Naive thymus-derived CD8-positive, alpha-beta T cell (primary cell): Measurements from ENCODE around the gene SEMA3C. TPM values are rescaled to one million over a fixed set of nuclear protein-coding genes. Genes with fewer than 3 reads are reported as not detected.

Experiments used
- ATAC-seq, 2 donors: fragments of 150-1000 bp; cut with Tn5 transposase in 1 of 2; sonication (Bioruptor Pico), chemical (Tn5 transposase) in 1 of 2; 1 replicate in 1 of 2; 2 replicates in 1 of 2; pipeline ENCODE4 v1.10.0; 2021; ENCODE audit warnings: mild to moderate bottlenecking in 2 of 2, moderate library complexity in 2 of 2
- POLR2A ChIA-PET: fragments of 350-600 bp; sonication (Branson Sonifier 250); formaldehyde crosslinking; loops from one replicate; lab custom pipeline; 2021; ENCODE audit warnings: antibody characterized with exemption; lab: Charles Lee
- DNase-seq, 10 donors: peaks; one replicate each; pipeline versions ENCODE4 v3.0.0 to v3.0.0-alpha.2; 2020 to 2022
- H3K27ac Mint-ChIP-seq, 10 donors: one replicate each; pipeline ENCODE4 v1.8.0; 2020 to 2022; ENCODE audit warnings: mild to moderate bottlenecking in 10 of 10, mixed read lengths in 10 of 10, moderate library complexity in 4 of 10, inconsistent platforms in 1 of 10
- H3K27me3 Mint-ChIP-seq, 5 donors: one replicate each; pipeline ENCODE4 v1.8.0; 2021 to 2022; ENCODE audit warnings: mixed read lengths in 5 of 5
- H3K36me3 Mint-ChIP-seq, 3 donors: one replicate each; pipeline ENCODE4 v1.8.0; 2020 to 2022; ENCODE audit warnings: mixed read lengths in 3 of 3, mild to moderate bottlenecking in 2 of 3, inconsistent platforms in 1 of 3
- H3K4me1 Mint-ChIP-seq, 4 donors: one replicate each; pipeline ENCODE4 v1.8.0; 2021 to 2022; ENCODE audit warnings: mixed read lengths in 4 of 4
- H3K4me3 Mint-ChIP-seq, 10 donors: one replicate each; pipeline ENCODE4 v1.8.0; 2020 to 2022; ENCODE audit warnings: mild to moderate bottlenecking in 10 of 10, mixed read lengths in 10 of 10, moderate library complexity in 6 of 10, inconsistent platforms in 1 of 10
- H3K9me3 Mint-ChIP-seq, 9 donors: one replicate each; pipeline ENCODE4 v1.8.0; 2020 to 2022; ENCODE audit warnings: mixed read lengths in 9 of 9, mild to moderate bottlenecking in 3 of 9, inconsistent platforms in 1 of 9, moderate library complexity in 1 of 9
- polyA plus RNA-seq, 3 donors: library from polyadenylated mRNA; unstranded; fragments of 300-500 nt; fragmentation: Illumina TruSeq; gene quantifications; one replicate each; pipeline ENCODE4 v1.2.3, GENCODE V29; 2021
- total RNA-seq, 8 experiments: library from RNA in 2 of 8; stranded (reverse) in 2 of 8; gene quantifications; one replicate each; pipeline ENCODE4 v1.2.3 and lab custom pipeline; 2021 to 2026

Gene SEMA3C
- total and polyA plus RNA-seq, 5 experiments from 2014 or later = not detected

DNA sequence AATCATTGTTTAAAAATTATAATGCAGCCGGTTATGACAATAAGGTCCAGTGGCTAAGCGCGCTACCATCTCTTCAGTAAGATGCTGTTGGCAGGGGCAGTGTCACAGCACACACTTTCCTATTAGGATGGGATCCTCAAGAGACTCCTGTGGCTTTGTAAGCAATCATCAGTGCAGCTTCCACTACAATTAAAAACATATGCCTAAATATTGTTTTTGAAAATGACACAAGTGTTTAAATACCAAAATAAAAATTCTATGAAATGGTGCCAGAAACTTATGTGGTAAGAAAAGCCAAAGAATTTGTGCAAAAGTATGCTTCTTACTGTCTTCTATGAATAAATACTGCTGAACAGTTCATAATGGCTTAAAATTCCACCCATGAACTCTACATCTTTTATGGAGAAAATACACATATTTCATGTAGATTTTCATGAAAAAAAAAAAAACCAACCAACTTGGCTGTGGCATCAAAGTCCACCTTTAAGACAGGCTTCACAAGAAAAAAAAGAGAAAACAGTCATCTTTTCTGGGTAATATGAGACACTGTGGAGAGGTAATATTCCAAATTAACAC is 132.8 kb downstream of the SEMA3C start:
- POLR2A ChIA-PET = no interaction called here
- Mint-ChIP-seq H3K4me3 (no peak overlapping the region), H3K27me3 (peaks cover 0 to under 1% (median 0%) of the 10 kb centered on the region in 5 donors), H3K4me1 (no peaks in the 10 kb centered on the region), H3K27ac (no peak overlapping the region), H3K36me3 (no peaks in the 10 kb centered on the region), H3K9me3 (peaks cover 0 to 4% (median 0%) of the 10 kb centered on the region in 9 donors)
- ATAC-seq (no peak), DNase-seq (no peak)

DNA sequence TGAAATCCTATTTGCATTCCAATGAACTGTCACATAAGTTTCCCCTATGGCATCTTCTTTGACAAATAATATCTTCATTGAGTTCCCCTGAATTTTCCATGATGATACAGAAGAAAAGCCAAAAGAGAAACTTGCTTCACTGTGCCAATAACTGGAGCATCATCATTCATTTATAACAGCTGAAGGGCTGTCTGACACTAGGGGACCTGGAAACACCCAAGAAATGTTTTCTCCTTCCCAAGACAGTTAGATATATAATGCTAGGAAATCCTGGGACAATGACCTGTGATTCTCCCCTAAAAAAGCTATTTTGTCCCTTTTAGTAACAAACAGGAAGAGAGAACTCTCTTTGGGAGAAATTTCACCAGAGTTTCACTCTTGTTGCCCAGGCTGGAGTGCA is 133.6 kb downstream of the SEMA3C start:
- H3K27me3 Mint-ChIP-seq = peaks cover 0 to 3% (median 0%) of the 10 kb centered on the region in 5 donors
- POLR2A ChIA-PET = no interaction called here
- H3K4me3 Mint-ChIP-seq = no peak overlapping the region
- H3K27ac Mint-ChIP-seq = no peak overlapping the region
- no peak for DNase-seq
- no peaks in the 10 kb centered on the region for H3K4me1 Mint-ChIP-seq
- no peaks in the 10 kb centered on the region for H3K36me3 Mint-ChIP-seq
- H3K9me3 Mint-ChIP-seq = peaks cover 0 to 4% (median 0%) of the 10 kb centered on the region in 9 donors
- no peak for ATAC-seq

DNA sequence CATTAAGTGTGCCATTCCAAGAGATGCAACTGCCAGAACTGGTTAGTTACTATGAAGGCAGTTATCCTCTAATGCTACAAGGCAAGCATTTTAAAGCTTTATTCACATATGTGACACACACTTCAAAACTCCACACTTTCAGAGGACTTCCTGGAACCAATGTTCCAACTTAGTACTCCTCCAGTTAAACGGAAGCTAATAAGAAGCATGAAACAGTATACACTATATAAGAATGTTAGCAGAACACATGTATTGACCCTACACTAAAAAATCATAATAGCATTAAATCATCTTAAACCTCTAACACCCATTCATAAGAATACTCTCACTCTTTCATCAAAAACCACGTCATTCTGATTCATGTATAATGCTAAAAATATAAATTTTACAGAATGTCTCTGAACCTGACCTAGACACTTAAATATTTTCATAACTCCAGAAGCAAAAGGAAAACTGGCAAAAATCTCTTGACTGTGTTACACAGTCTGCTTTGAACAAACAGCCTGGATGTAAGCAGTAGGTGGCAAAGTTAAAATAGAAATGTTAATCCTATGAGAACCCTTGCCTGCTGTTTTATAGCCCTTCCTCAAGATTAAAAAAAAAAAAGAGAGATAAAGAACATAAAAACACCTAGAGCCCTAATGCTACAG is 135.0 kb downstream of the SEMA3C start:
- POLR2A ChIA-PET = no interaction called here

DNA sequence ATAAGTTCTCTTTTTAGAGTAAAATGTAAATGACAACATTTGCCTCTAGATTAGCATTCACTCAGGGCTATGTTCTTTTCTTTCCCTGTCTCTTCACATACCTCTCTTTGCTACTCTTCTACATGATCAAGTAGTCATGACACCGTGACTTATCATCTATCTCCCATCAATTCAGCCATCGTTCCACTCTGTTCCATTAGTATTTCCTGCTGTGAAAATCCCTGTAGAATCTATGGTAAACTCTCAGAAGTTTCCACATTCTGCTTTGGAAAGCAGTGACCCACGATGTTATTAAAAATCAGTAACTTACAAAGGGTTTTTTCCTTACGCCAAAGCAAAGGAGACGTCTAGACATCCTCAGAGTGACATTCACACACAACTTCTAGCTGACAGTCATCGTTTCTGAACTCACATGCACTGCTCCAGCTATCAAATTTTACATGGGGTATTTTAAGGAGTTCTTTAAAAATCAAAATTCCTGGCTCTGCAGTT is 135.6 kb downstream of the SEMA3C start:
- H3K36me3 Mint-ChIP-seq = no peaks in the 10 kb centered on the region
- H3K27ac Mint-ChIP-seq = no peak overlapping the region
- H3K27me3 Mint-ChIP-seq = peaks cover 0 to 3% (median 0%) of the 10 kb centered on the region in 5 donors
- peaks cover 0 to 4% (median 0%) of the 10 kb centered on the region in 9 donors for H3K9me3 Mint-ChIP-seq
- no peak overlapping the region for H3K4me3 Mint-ChIP-seq
- no peak for ATAC-seq
- H3K4me1 Mint-ChIP-seq = no peaks in the 10 kb centered on the region
- no peak for DNase-seq
- POLR2A ChIA-PET = no interaction called here

More for the DNA sequence above, 135.0 kb downstream of the SEMA3C start:
- Mint-ChIP-seq H3K4me1 (no peaks in the 10 kb centered on the region), H3K9me3 (peaks cover 0 to 4% (median 0%) of the 10 kb centered on the region in 9 donors), H3K27ac (no peak overlapping the region), H3K4me3 (no peak overlapping the region), H3K27me3 (peaks cover 0 to 3% (median 0%) of the 10 kb centered on the region in 5 donors), H3K36me3 (no peaks in the 10 kb centered on the region)
- DNase-seq = no peak
- ATAC-seq = no peak

DNA sequence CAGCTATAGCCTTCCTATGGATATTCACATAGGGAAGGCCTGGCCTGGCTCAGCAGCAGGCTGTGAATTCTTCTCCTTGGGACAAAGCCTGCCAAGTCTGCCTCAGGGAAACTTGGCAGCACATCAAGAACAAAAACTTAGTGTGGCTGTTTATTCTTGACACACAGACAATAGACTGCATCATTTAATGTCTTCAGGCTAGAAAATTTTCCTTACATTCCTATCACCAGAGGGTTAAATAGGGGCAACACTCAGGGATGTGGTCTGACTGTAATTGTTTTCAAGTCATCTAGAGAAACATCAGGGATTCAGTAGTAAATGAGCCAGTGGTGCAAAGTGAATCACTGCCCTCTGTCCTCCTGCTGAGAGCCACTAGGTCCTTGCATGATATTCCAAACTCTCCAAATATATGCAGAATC is 137.3 kb downstream of the SEMA3C start:
- ATAC-seq = no peak
- Mint-ChIP-seq H3K9me3 (peaks cover 0 to 2% (median 0%) of the 10 kb centered on the region in 9 donors), H3K27me3 (peaks cover 0 to 3% (median 0%) of the 10 kb centered on the region in 5 donors), H3K36me3 (no peaks in the 10 kb centered on the region), H3K4me3 (no peak overlapping the region), H3K27ac (no peak overlapping the region), H3K4me1 (no peaks in the 10 kb centered on the region)
- DNase-seq = no peak
- POLR2A ChIA-PET = no interaction called here

DNA sequence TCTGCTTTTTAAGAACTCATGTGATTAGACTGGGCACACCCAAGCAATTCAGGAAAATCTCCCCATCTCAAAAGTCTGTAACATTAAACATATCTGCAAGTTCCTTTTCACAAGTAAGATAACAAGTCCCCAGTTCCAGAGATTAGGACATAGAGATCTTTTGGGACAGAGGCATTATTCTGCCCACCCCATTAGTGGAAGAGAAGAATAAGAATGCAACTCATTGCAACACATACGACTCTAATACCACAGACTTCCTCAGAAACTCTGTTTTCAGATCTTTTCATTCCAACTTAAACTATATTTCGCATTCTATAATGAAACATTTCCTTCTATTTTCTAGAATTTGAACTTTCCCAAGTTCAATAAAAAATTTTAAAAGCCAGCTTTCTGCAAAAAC is 137.7 kb downstream of the SEMA3C start:
- DNase-seq (no peak), ATAC-seq (no peak)
- Mint-ChIP-seq H3K4me1 (no peaks in the 10 kb centered on the region), H3K27ac (no peak overlapping the region), H3K36me3 (no peaks in the 10 kb centered on the region), H3K9me3 (peaks cover 0 to 2% (median 0%) of the 10 kb centered on the region in 9 donors), H3K4me3 (no peak overlapping the region), H3K27me3 (peaks cover 0 to 3% (median 0%) of the 10 kb centered on the region in 5 donors)
- POLR2A ChIA-PET = no interaction called here

DNA sequence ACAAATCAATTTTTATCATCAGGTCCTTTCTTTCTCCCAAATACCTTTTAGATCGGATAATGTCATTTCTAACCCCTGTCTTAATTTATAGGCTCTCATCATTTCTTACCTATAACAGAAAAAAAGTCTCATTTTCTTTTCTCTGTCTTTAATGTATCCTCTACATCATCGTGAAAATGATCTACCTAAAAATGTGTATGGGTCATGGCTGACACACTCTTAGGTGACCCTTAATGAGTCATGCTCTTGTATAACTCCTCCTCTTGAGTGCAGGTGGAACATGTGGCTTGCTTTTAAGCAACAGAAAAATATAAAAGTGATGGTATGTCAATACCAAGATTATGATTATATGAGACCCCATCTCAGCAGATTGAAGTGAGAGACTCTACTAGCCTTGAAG is 139.4 kb downstream of the SEMA3C start:
- Mint-ChIP-seq H3K4me1 (no peaks in the 10 kb centered on the region), H3K27me3 (peaks cover 0 to 3% (median 0%) of the 10 kb centered on the region in 5 donors), H3K4me3 (no peak overlapping the region), H3K9me3 (peaks cover 0 to 2% (median 0%) of the 10 kb centered on the region in 9 donors), H3K36me3 (no peaks in the 10 kb centered on the region), H3K27ac (no peak overlapping the region)
- POLR2A ChIA-PET = no interaction called here
- ATAC-seq (no peak), DNase-seq (no peak)

DNA sequence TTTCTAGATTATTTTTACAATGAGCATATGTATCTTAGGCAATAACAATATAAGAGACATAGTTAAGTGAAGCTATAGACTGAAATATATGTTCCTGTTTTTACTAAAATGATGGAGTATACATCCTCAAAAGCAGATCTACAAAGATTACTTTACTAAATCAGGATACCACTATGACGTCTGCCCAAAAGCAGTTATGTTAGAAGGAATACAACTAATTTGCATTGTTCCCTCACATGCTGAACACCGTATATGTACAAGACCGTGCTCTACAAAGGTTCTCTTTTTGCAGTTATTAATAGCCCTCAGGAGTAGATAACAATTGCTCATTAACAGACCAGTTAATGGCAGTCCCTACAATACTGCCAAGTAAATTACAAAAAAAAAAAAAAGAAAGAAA is 143.0 kb downstream of the SEMA3C start:
- Mint-ChIP-seq H3K9me3 (no peaks in the 10 kb centered on the region), H3K27me3 (peaks cover 0 to under 1% (median 0%) of the 10 kb centered on the region in 5 donors), H3K36me3 (no peaks in the 10 kb centered on the region), H3K27ac (no peak overlapping the region), H3K4me3 (no peak overlapping the region), H3K4me1 (peaks cover 0 to 3% (median 0%) of the 10 kb centered on the region in 4 donors)
- ATAC-seq = no peak
- no peak for DNase-seq
- POLR2A ChIA-PET = no interaction called here

DNA sequence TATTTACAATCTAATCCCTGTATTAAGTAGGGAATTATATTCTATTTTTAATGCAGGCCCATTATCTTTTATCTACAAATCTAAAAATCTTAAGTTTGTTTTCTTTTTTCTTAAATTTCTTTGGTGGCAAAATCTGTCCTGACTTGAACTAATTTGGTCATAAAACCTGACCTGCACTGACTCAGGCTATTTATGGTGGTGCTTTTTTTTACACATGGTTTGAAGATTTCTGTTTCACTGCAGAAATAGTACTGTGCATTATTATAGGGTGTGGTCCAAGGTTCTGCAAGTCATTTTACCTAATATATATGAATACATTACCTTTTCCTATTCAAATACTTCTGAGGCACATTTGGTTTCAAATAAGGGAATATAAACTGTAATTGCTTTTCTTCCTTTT is 143.4 kb downstream of the SEMA3C start:
- POLR2A ChIA-PET = no interaction called here
- H3K4me3 Mint-ChIP-seq = no peak overlapping the region
- ATAC-seq (no peak), DNase-seq (no peak)
- peaks cover 0 to 6% (median 0%) of the 10 kb centered on the region in 4 donors for H3K4me1 Mint-ChIP-seq
- H3K27me3 Mint-ChIP-seq = no peaks in the 10 kb centered on the region
- H3K9me3 Mint-ChIP-seq = no peaks in the 10 kb centered on the region
- H3K36me3 Mint-ChIP-seq = no peaks in the 10 kb centered on the region
- H3K27ac Mint-ChIP-seq = no peak overlapping the region

DNA sequence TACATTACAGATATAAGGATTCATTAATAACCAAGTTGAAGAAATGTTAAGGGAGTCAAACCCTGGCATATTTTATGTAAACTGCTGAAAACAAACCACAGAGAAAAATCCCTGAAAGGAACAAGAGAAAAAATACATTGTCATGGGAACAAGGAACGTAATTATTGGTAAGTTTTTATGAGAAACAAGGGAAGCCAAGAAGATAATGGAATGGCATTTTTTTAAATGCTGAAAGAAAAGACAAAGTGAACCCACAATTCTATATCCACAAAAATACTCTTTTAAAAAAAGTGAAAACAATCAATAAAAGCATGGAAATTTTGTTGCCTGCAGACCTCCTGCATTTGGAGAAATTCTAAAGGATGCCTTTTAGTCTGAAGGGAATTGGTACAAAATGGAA is 144.0 kb downstream of the SEMA3C start:
- POLR2A ChIA-PET = no interaction called here
- Mint-ChIP-seq H3K36me3 (no peaks in the 10 kb centered on the region), H3K27ac (no peak overlapping the region), H3K9me3 (no peaks in the 10 kb centered on the region), H3K4me1 (peaks cover 0 to 6% (median 0%) of the 10 kb centered on the region in 4 donors), H3K4me3 (no peak overlapping the region), H3K27me3 (no peaks in the 10 kb centered on the region)
- ATAC-seq = no peak
- no peak for DNase-seq

DNA sequence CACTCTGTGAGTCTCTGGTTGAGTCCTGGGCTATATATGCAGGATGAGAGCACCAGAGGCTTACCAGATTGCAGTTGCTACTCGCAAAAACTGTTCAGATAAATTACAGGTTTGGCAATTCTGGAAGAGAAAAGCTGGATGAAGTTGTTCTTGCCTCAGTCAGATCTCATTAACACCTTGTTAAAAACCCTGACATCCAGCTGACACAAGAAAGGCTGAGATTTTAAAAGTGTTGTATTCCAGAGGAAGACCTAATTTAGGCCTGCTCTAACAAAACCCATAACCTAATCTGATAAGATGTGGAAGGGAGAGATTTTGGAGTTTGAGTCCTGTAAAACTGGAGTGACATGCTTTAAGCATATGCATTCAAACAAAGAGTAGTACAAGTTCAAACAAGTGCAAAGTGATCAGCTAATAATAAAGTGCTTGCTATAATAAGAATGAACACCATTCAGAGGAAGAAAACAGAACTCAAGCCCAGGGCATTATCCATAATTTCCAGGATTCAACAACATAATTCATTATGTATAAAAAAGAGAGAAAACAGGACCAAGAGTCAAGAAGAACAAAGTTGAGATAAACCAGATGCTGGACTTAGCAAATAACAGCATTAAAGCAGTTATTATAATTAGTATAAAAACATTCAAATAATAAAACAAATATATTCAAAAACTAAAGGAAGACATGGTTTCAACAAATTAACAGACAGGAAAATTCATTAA is 144.9 kb downstream of the SEMA3C start:
- Mint-ChIP-seq H3K27ac (no peak overlapping the region), H3K4me1 (peaks cover 0 to 6% (median 0%) of the 10 kb centered on the region in 4 donors), H3K4me3 (no peak overlapping the region), H3K27me3 (no peaks in the 10 kb centered on the region), H3K36me3 (no peaks in the 10 kb centered on the region), H3K9me3 (no peaks in the 10 kb centered on the region)
- POLR2A ChIA-PET = no interaction called here
- ATAC-seq (no peak), DNase-seq (no peak)

DNA sequence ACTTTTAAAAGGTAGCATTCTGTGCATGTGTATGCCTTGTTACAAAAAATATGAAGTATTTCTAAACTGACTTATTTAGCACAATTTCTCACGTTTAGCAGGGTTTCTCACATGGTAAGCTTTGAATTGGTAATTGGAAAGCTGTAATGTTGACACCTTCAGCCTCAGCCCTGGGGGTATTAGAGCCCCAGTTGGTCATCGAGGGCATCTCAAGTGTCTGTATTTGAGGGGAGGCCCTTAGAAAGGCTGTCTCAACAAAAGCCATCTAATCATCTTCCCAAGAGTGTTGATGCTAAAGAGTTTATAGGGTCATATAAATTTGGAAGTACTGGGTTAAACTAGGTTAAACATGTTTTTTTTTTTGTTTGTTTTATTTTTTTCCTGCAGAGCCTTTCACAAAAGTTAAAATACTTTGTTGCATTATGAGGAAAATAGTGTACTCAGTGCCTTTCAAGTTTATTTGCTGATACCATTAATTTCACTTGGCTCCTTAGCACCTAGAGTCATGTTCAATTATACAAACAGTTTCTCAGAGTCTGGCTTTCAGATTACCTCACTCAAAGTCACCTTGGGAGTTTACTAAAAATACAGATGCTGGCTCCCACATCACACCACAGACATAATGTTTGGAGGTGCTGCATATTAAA is 146.4 kb downstream of the SEMA3C start:
- Mint-ChIP-seq H3K27ac (no peak overlapping the region), H3K9me3 (no peaks in the 10 kb centered on the region)

DNA sequence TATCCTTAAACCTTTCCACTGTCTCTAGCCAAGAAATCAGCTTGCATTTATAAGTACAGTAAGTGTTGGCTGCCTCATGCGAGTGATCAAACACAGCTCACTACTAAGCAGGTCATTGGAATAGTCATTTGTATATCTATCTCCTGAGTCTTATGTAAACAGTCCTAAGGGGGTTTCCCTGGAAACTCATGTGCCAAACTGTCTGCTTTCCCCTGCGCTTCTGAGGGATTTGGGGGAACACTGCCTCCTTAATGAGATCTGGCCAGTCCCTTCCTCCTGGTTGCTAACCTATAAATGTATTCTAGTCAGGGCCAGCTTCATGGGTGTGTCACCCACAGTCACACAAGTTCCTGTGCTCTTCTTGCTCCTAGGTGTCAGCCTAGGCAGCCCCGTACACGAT is 147.3 kb downstream of the SEMA3C start:
- peaks cover 0 to 6% (median 0%) of the 10 kb centered on the region in 4 donors for H3K4me1 Mint-ChIP-seq
- POLR2A ChIA-PET = no interaction called here
- no peaks in the 10 kb centered on the region for H3K27me3 Mint-ChIP-seq

More for the DNA sequence above, 146.4 kb downstream of the SEMA3C start:
- no peaks in the 10 kb centered on the region for H3K36me3 Mint-ChIP-seq
- H3K4me1 Mint-ChIP-seq = peaks cover 0 to 6% (median 0%) of the 10 kb centered on the region in 4 donors
- ATAC-seq = no peak
- H3K27me3 Mint-ChIP-seq = no peaks in the 10 kb centered on the region
- DNase-seq = no peak
- no peak overlapping the region for H3K4me3 Mint-ChIP-seq
- POLR2A ChIA-PET = no interaction called here

More for the DNA sequence above, 147.3 kb downstream of the SEMA3C start:
- no peak for DNase-seq
- Mint-ChIP-seq H3K9me3 (no peaks in the 10 kb centered on the region), H3K36me3 (no peaks in the 10 kb centered on the region), H3K27ac (no peak overlapping the region), H3K4me3 (no peak overlapping the region)
- ATAC-seq = no peak
